ENCODE measurements around the gene ARHGAP22.

Gene ARHGAP22

GRCh38 chr10:48616436-48616835 is 11.6 kb upstream of the ARHGAP22 start:
- H3K4me3 ChIP-seq (ENCODE audit: low read depth, low read length) = no peak overlapping the region
- no peak for TF ChIP-seq CTCF (IDR thresholded peaks at IDR 0.05; ENCODE audit: low read depth, low read length)

GRCh38 chr10:48614481-48615390 is 9.9 kb upstream of the ARHGAP22 start:
- no peak overlapping the region for H3K4me3 ChIP-seq (ENCODE audit: low read depth, low read length)
- TF ChIP-seq CTCF (IDR thresholded peaks at IDR 0.05; ENCODE audit: low read depth, low read length) = peak; percentile 22; the same call in 1 of the 2 replicates

GRCh38 chr10:48613016-48613415 is 8.1 kb upstream of the ARHGAP22 start:
- H3K4me3 ChIP-seq (ENCODE audit: low read depth, low read length) = no peak overlapping the region
- TF ChIP-seq CTCF (IDR thresholded peaks at IDR 0.05; ENCODE audit: low read depth, low read length) = no peak

GRCh38 chr10:48612236-48612943 is 7.5 kb upstream of the ARHGAP22 start:
- TF ChIP-seq CTCF (IDR thresholded peaks at IDR 0.05; ENCODE audit: low read depth, low read length) = no peak
- H3K4me3 ChIP-seq (ENCODE audit: low read depth, low read length) = no peak overlapping the region

- no peak for TF ChIP-seq CTCF (IDR thresholded peaks at IDR 0.05; ENCODE audit: low read depth, low read length)
- H3K4me3 ChIP-seq (ENCODE audit: low read depth, low read length) = no peak overlapping the region
Measured at GRCh38 chr10:48611133-48611532, 6.3 kb upstream of the ARHGAP22 start.

GRCh38 chr10:48610585-48611093 is 5.8 kb upstream of the ARHGAP22 start:
- H3K4me3 ChIP-seq (ENCODE audit: low read depth, low read length) = no peak overlapping the region
- no peak for TF ChIP-seq CTCF (IDR thresholded peaks at IDR 0.05; ENCODE audit: low read depth, low read length)
